Measurements from ENCODE around the gene KIFC3.
"Not testable (repeated sequence)": the region's sequence is repeated elsewhere in the genome, so short reads cannot be mapped to it uniquely, and the experiment has no call there.

KIFC3 gene

GRCh38 chr16:57786632-57787518, 15.4 kb downstream of the KIFC3 start:
- no peak for DNase-seq (ENCODE audit: low read depth, low spot score)

GRCh38 chr16:57785924-57786323, 16.4 kb downstream of the KIFC3 start:
- no peak for DNase-seq (ENCODE audit: low read depth, low spot score)

GRCh38 chr16:57785385-57785784, 16.9 kb downstream of the KIFC3 start:
- no peak for DNase-seq (ENCODE audit: low read depth, low spot score)

- no peak for DNase-seq (ENCODE audit: low read depth, low spot score)
Observed at GRCh38 chr16:57784334-57784733, 18.0 kb downstream of the KIFC3 start.

GRCh38 chr16:57783883-57784282, 18.4 kb downstream of the KIFC3 start:
- DNase-seq (ENCODE audit: low read depth, low spot score), result no peak

- no peak for DNase-seq (ENCODE audit: low read depth, low spot score)
Observed at GRCh38 chr16:57783116-57783515, 19.2 kb downstream of the KIFC3 start.

- DNase-seq (ENCODE audit: low read depth, low spot score), result not testable (repeated sequence)
Observed at GRCh38 chr16:57782607-57783055, 19.7 kb downstream of the KIFC3 start.

- peak; percentile 81 for DNase-seq (ENCODE audit: low read depth, low spot score)
Observed at GRCh38 chr16:57781741-57782606, 20.3 kb downstream of the KIFC3 start.

GRCh38 chr16:57781349-57781740, 20.9 kb downstream of the KIFC3 start:
- DNase-seq (ENCODE audit: low read depth, low spot score), result no peak

- DNase-seq (ENCODE audit: low read depth, low spot score), result not testable (repeated sequence)
Observed at GRCh38 chr16:57779836-57780235, 22.5 kb downstream of the KIFC3 start.

GRCh38 chr16:57778658-57779057, 23.6 kb downstream of the KIFC3 start:
- DNase-seq (ENCODE audit: low read depth, low spot score), result no peak

GRCh38 chr16:57775661-57776469, 26.4 kb downstream of the KIFC3 start:
- peak; percentile 53 for DNase-seq (ENCODE audit: low read depth, low spot score)

GRCh38 chr16:57774705-57775285, 27.5 kb downstream of the KIFC3 start:
- no peak for DNase-seq (ENCODE audit: low read depth, low spot score)

GRCh38 chr16:57773655-57774295, 28.5 kb downstream of the KIFC3 start:
- DNase-seq (ENCODE audit: low read depth, low spot score), result no peak

- no peak for DNase-seq (ENCODE audit: low read depth, low spot score)
Observed at GRCh38 chr16:57773019-57773418, 29.3 kb downstream of the KIFC3 start.

- no peak for DNase-seq (ENCODE audit: low read depth, low spot score)
Observed at GRCh38 chr16:57771141-57771785, 31.0 kb downstream of the KIFC3 start.

- DNase-seq (ENCODE audit: low read depth, low spot score), result no peak
Observed at GRCh38 chr16:57770361-57770760, 31.9 kb downstream of the KIFC3 start.

GRCh38 chr16:57769541-57770145, 32.6 kb downstream of the KIFC3 start:
- no peak for DNase-seq (ENCODE audit: low read depth, low spot score)

GRCh38 chr16:57766714-57767348, 35.5 kb downstream of the KIFC3 start:
- DNase-seq (ENCODE audit: low read depth, low spot score), result no peak

All from brain pericyte (primary cell).